Measurements from ENCODE around the gene MYL6B. TPM values are rescaled to one million over a fixed set of nuclear protein-coding genes. Genes with fewer than 3 reads are reported as not detected.

MYL6B gene
- total RNA-seq = 10 to 100 TPM; 18.6 to 19.1 TPM

GRCh38 chr12:56152132-56152755, at the start of gene MYL6B:
Gene MYL6B, plus strand, starts transcription at chr12:56152587. Its CDS starts 1,332 bp downstream, at chr12:56153919.
- H3K27ac ChIP-seq = peak within 1 kb of the TSS; percentile 98
- no peak for TF ChIP-seq CTCF (IDR thresholded peaks at IDR 0.05)
- no peaks in the 10 kb centered on the region for H3K36me3 ChIP-seq
- intact Hi-C loops (cut with DNase I) = no loop called here
- H3K4me1 ChIP-seq = peaks cover 12% of the 10 kb centered on the region
- H3K9me3 ChIP-seq = no peaks in the 10 kb centered on the region
- H3K4me3 ChIP-seq = peak within 1 kb of the TSS; percentile 42
- peak; percentile 95 for DNase-seq
- H3K9ac ChIP-seq (ENCODE audit: low read depth in 2 of 2, low read length in 2 of 2) = peak within 1 kb of the TSS; percentile 75 to 92
- H3K27me3 ChIP-seq = no peaks in the 10 kb centered on the region

GRCh38 chr12:56102683-56103065, 49.7 kb upstream of the MYL6B start:
- peak overlapping the region; percentile 89 for H3K27ac ChIP-seq
- no peak for DNase-seq
- no peak overlapping the region for H3K9ac ChIP-seq (ENCODE audit: low read depth in 2 of 2, low read length in 2 of 2)
- TF ChIP-seq CTCF (IDR thresholded peaks at IDR 0.05) = no peak
- no peaks in the 10 kb centered on the region for H3K27me3 ChIP-seq
- H3K36me3 ChIP-seq = peaks cover 1% of the 10 kb centered on the region
- H3K9me3 ChIP-seq = no peaks in the 10 kb centered on the region
- H3K4me3 ChIP-seq = no peak overlapping the region
- no peaks in the 10 kb centered on the region for H3K4me1 ChIP-seq
- intact Hi-C loops (cut with DNase I) = no loop called here

- Histone ChIP-seq H3K27ac (peak overlapping the region; percentile 89), H3K36me3 (peaks cover 4% of the 10 kb centered on the region), H3K4me3 (peak overlapping the region; percentile 89), H3K4me1 (no peaks in the 10 kb centered on the region), H3K9me3 (no peaks in the 10 kb centered on the region), H3K9ac (ENCODE audit: low read depth in 2 of 2, low read length in 2 of 2) (peak overlapping the region in 1 of 2 donors; percentile 95), H3K27me3 (no peaks in the 10 kb centered on the region)
- no peak for DNase-seq
- no peak for TF ChIP-seq CTCF (IDR thresholded peaks at IDR 0.05)
- intact Hi-C loops (cut with DNase I) = no loop called here
Observed at GRCh38 chr12:56103066-56103711, 49.2 kb upstream of the MYL6B start.

GRCh38 chr12:56103823-56104108, 48.6 kb upstream of the MYL6B start:
- no peak for DNase-seq
- intact Hi-C loops (cut with DNase I) = no loop called here
- Histone ChIP-seq H3K27ac (peak overlapping the region; percentile 89), H3K36me3 (peaks cover 4% of the 10 kb centered on the region), H3K4me1 (no peaks in the 10 kb centered on the region), H3K9me3 (no peaks in the 10 kb centered on the region), H3K4me3 (peak overlapping the region; percentile 89), H3K27me3 (no peaks in the 10 kb centered on the region), H3K9ac (ENCODE audit: low read depth in 2 of 2, low read length in 2 of 2) (peak overlapping the region; percentile 88 to 95)
- no peak for TF ChIP-seq CTCF (IDR thresholded peaks at IDR 0.05)

- DNase-seq = peak; percentile 99
- peaks cover 8% of the 10 kb centered on the region for H3K36me3 ChIP-seq
- peak within 1 kb of the TSS; percentile 89 for H3K4me3 ChIP-seq
- intact Hi-C loops (cut with DNase I) = no loop called here
- H3K9me3 ChIP-seq = no peaks in the 10 kb centered on the region
- H3K9ac ChIP-seq (ENCODE audit: low read depth in 2 of 2, low read length in 2 of 2) = peak within 1 kb of the TSS; percentile 88 to 95
- H3K4me1 ChIP-seq = no peaks in the 10 kb centered on the region
- H3K27me3 ChIP-seq = no peaks in the 10 kb centered on the region
- peak within 1 kb of the TSS; percentile 89 for H3K27ac ChIP-seq
- TF ChIP-seq CTCF (IDR thresholded peaks at IDR 0.05) = no peak
Observed at GRCh38 chr12:56104109-56104814, 48.1 kb upstream of the MYL6B start, which contains the start of gene PA2G4. Gene PA2G4, plus strand, starts transcription at chr12:56104559. Its CDS starts 179 bp downstream, at chr12:56104738.
